SK-N-SH treated with all-trans-retinoic acid at 6 μM for 48 hours (cell line): ENCODE results near the gene BLMH.

Source experiments
- ARNTL ChIP-seq: fragments of 450-650 bp; formaldehyde crosslinking; IDR thresholded peaks from 2 replicates; pipeline ENCODE4 v1.5.0; 2020; ENCODE audit warnings: low read depth, mild to moderate bottlenecking, moderate library complexity, borderline replicate concordance
- CREB5 ChIP-seq: fragments of 250-450 bp; sonication (Bioruptor Pico); IDR thresholded peaks from 2 replicates; pipeline ENCODE4 v1.5.1; 2020; ENCODE audit warnings: low read depth, mild to moderate bottlenecking, moderate library complexity
- CSDC2 ChIP-seq: fragments of 250-450 bp; sonication (Bioruptor Pico); IDR thresholded peaks from 2 replicates; pipeline ENCODE4 v1.5.0; 2020; ENCODE audit warnings: mild to moderate bottlenecking, moderate library complexity
- CSRNP3 ChIP-seq: fragments of 250-450 bp; sonication (Bioruptor Pico); IDR thresholded peaks from 2 replicates; pipeline ENCODE4 v1.5.1; 2021; ENCODE audit warnings: mild to moderate bottlenecking, moderate library complexity
- GLIS3 ChIP-seq: fragments of 250-450 bp; sonication (Bioruptor Pico); IDR thresholded peaks from 2 replicates; pipeline ENCODE4 v1.5.0; 2020; ENCODE audit warnings: mild to moderate bottlenecking, moderate library complexity
- ISL1 ChIP-seq: fragments of 250-450 bp; sonication (Bioruptor Pico); IDR thresholded peaks from 2 replicates; pipeline ENCODE4 v2.1.2; 2022; ENCODE audit warnings: mild to moderate bottlenecking, moderate library complexity
- PATZ1 ChIP-seq: fragments of 250-450 bp; sonication (Bioruptor Pico); IDR thresholded peaks from 2 replicates; pipeline ENCODE4 v1.8.0; 2020; ENCODE audit warnings: mild to moderate bottlenecking, moderate library complexity, borderline replicate concordance
- PPARA ChIP-seq: fragments of 250-450 bp; sonication (Bioruptor Pico); IDR thresholded peaks from 2 replicates; pipeline ENCODE4 v1.5.0; 2020; ENCODE audit warnings: mild to moderate bottlenecking, borderline replicate concordance
- TCF4 ChIP-seq: fragments of 250-450 bp; sonication (Bioruptor Pico); IDR thresholded peaks from 2 replicates; pipeline ENCODE4 v1.8.0; 2021; ENCODE audit warnings: mild to moderate bottlenecking, moderate library complexity, borderline replicate concordance
- TSHZ2 ChIP-seq: fragments of 250-450 bp; sonication (Bioruptor Pico); IDR thresholded peaks from 2 replicates; pipeline ENCODE4 v1.5.0; 2020; ENCODE audit warnings: mild to moderate bottlenecking, moderate library complexity
- ZFP3 ChIP-seq: fragments of 250-450 bp; sonication (Bioruptor Pico); IDR thresholded peaks from 2 replicates; pipeline ENCODE4 v1.5.0; 2020; ENCODE audit warnings: mild to moderate bottlenecking, moderate library complexity
- ZFP30 ChIP-seq: fragments of 450-650 bp; formaldehyde crosslinking; IDR thresholded peaks from 2 replicates; pipeline ENCODE4 v1.5.0; 2022; ENCODE audit warnings: mild to moderate bottlenecking, moderate library complexity

- TF ChIP-seq PATZ1 (CRISPR knock-in tag) (no peak), CREB5 (CRISPR knock-in tag) (no peak), TSHZ2 (CRISPR knock-in tag) (no peak), ZFP30 (CRISPR knock-in tag) (no peak), ZFP3 (CRISPR knock-in tag) (no peak), ARNTL (CRISPR knock-in tag) (no peak), CSRNP3 (CRISPR knock-in tag) (no peak), PPARA (CRISPR knock-in tag) (no peak), GLIS3 (CRISPR knock-in tag) (no peak), ISL1 (CRISPR knock-in tag) (no peak), TCF4 (no peak), CSDC2 (CRISPR knock-in tag) (no peak)
Measured at GRCh38 chr17:30292286-30292858, 628 bp upstream of the BLMH start.
